Measurements from ENCODE around the gene NOTCH1. TPM values are rescaled to one million over a fixed set of nuclear protein-coding genes. Genes with fewer than 3 reads are reported as not detected.

Gene NOTCH1
- total RNA-seq, 1 experiment from 2014 or later: 95.6 TPM

DNA sequence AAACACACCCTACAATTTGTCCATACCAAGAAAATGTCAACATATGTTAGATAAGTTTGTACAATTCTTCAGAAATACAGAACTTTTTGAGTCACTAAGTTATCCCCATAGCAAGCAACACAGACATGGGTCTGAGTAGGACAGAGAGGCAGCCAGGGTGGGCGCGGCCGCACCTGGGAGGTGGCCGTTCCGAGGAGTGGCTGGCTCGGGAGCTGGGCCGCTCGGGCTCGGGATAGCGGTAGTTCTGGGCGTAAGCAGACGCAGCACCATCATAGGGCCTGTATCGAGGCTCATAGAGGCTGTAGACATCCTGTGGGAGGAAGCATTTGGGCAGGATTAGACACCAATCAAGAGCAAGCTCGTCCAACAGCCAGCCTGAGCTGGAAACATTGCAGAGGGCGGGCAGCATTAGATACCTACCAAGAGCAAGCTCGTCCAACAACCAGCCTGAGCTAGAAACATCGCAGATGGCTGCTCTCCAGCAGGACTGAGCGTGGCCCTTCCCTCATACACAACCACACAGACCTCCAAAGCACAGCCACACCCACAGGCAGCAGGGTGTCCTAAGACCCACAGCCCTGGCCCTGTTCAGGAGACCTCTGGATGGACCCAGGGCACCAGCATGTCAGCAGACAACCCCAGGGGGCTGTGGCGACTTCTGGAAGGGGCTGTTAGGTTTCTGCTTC is 73.9 kb downstream of the NOTCH1 start (continued):
- no peak for TF ChIP-seq RELA (CRISPR knock-in tag; IDR thresholded peaks at IDR 0.05; ENCODE audit: borderline replicate concordance)
- TF ChIP-seq, protein P1, sequence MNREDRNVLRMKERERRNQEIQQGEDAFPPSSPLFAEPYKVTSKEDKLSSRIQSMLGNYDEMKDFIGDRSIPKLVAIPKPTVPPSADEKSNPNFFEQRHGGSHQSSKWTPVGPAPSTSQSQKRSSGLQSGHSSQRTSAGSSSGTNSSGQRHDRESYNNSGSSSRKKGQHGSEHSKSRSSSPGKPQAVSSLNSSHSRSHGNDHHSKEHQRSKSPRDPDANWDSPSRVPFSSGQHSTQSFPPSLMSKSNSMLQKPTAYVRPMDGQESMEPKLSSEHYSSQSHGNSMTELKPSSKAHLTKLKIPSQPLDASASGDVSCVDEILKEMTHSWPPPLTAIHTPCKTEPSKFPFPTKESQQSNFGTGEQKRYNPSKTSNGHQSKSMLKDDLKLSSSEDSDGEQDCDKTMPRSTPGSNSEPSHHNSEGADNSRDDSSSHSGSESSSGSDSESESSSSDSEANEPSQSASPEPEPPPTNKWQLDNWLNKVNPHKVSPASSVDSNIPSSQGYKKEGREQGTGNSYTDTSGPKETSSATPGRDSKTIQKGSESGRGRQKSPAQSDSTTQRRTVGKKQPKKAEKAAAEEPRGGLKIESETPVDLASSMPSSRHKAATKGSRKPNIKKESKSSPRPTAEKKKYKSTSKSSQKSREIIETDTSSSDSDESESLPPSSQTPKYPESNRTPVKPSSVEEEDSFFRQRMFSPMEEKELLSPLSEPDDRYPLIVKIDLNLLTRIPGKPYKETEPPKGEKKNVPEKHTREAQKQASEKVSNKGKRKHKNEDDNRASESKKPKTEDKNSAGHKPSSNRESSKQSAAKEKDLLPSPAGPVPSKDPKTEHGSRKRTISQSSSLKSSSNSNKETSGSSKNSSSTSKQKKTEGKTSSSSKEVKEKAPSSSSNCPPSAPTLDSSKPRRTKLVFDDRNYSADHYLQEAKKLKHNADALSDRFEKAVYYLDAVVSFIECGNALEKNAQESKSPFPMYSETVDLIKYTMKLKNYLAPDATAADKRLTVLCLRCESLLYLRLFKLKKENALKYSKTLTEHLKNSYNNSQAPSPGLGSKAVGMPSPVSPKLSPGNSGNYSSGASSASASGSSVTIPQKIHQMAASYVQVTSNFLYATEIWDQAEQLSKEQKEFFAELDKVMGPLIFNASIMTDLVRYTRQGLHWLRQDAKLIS (CRISPR knock-in tag; IDR thresholded peaks at IDR 0.05; ENCODE audit: borderline replicate concordance): no peak
- TF ChIP-seq KAT7 (CRISPR knock-in tag; IDR thresholded peaks at IDR 0.05; ENCODE audit: borderline replicate concordance): no peak
- TF ChIP-seq SP1 (CRISPR knock-in tag; conservative IDR thresholded peaks at IDR 0.05): no peak
- TF ChIP-seq JUN (CRISPR knock-in tag; IDR thresholded peaks at IDR 0.05): no peak
- no peak for TF ChIP-seq OVOL2 (CRISPR knock-in tag; IDR thresholded peaks at IDR 0.05; ENCODE audit: borderline replicate concordance)
- TF ChIP-seq ZNF281 (CRISPR knock-in tag; IDR thresholded peaks at IDR 0.05): no peak
- TF ChIP-seq, protein P2, sequence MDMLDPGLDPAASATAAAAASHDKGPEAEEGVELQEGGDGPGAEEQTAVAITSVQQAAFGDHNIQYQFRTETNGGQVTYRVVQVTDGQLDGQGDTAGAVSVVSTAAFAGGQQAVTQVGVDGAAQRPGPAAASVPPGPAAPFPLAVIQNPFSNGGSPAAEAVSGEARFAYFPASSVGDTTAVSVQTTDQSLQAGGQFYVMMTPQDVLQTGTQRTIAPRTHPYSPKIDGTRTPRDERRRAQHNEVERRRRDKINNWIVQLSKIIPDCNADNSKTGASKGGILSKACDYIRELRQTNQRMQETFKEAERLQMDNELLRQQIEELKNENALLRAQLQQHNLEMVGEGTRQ (CRISPR knock-in tag; IDR thresholded peaks at IDR 0.05): no peak
- TF ChIP-seq CDX4 (CRISPR knock-in tag; IDR thresholded peaks at IDR 0.05; ENCODE audit: borderline replicate concordance): no peak
- no peak for TF ChIP-seq TCF7 (CRISPR knock-in tag; IDR thresholded peaks at IDR 0.05; ENCODE audit: low read depth)
- TF ChIP-seq TEAD4 (CRISPR knock-in tag; IDR thresholded peaks at IDR 0.05): no peak
- TF ChIP-seq PREB (CRISPR knock-in tag; IDR thresholded peaks at IDR 0.05; ENCODE audit: borderline replicate concordance): no peak

DNA sequence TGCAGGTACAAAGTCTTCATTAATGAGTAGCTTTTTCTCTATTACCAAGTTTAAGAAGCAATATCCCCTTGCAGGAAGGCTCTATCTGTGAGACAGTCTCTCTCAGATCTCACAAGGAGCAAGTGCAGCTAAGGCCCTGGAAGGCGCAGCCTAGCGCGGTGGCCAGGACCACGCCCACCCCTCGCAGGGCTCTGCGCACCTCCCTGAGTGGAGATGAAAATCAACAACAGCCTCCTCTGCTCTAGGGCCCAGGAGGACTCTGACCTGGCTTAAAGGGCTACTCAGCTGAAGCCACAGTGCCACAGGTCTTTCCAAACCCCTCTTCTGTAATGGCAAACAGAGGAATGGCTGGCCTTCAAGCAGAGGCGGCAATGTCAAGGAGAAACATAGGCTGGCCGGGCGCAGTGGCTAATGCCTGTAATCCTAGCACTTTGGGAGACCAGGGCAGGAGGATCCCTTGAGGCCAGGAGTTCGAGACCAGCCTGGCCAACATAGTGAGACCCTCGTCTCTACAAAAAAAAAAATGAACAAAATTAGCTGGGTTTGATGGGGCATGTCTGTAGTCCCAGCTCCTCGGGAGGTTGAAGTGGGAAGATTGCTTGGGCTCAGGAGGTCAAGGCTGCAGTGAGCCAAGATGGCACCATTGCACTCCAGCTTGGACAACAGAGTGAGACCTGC is 74.9 kb downstream of the NOTCH1 start:
- H3K36me3 Mint-ChIP-seq: peaks cover 62% of the 10 kb centered on the region

More for the DNA sequence above, 74.9 kb downstream of the NOTCH1 start:
- no peak overlapping the region for H3K27ac Mint-ChIP-seq
- no peaks in the 10 kb centered on the region for H3K27me3 Mint-ChIP-seq (ENCODE audit: low read depth)
- ChIA-PET CTCF (interaction anchor here (0.9 kb wide), 1 partner anchor 14 kb away, joined by 3 read pairs; no protein-coding TSS in a partner anchor), POLR2A (no interaction called here)
- H3K4me1 Mint-ChIP-seq: no peaks in the 10 kb centered on the region
- ATAC-seq: no peak
- TF ChIP-seq ZNF121 (CRISPR knock-in tag; IDR thresholded peaks at IDR 0.05): 0 out of 2 replicates have a peak, but pooled peaks have one; percentile 17
- TF ChIP-seq PREB (CRISPR knock-in tag; IDR thresholded peaks at IDR 0.05; ENCODE audit: borderline replicate concordance): no peak
- H3K4me3 Mint-ChIP-seq: no peak overlapping the region
- H3K9me3 Mint-ChIP-seq: no peaks in the 10 kb centered on the region
- DNase-seq (ENCODE audit: low spot score): no peak

Data from WTC11 (cell line).